Kidney (tissue), 14 donors: Measurements from ENCODE around the gene ZNF583. TPM values are rescaled to one million over a fixed set of nuclear protein-coding genes. Genes with fewer than 3 reads are reported as not detected.

Source experiments
- DNase-seq, 5 donors: peaks; one replicate each; pipeline ENCODE4 v3.0.0-alpha.2; 2013 to 2020
- FAIRE-seq: peaks from 2 replicates; lab custom pipeline; 2012; peaks lifted over from hg19 to GRCh38; lab: Jason Lieb, UNC
- H3K27ac ChIP-seq, 2 donors: one replicate each; pipeline ENCODE4 v1.7.0; 2013; ENCODE audit warnings: low read depth in 2 of 2, low read length in 2 of 2, inconsistent platforms in 1 of 2
- H3K27me3 ChIP-seq: one replicate; pipeline ENCODE4 v1.7.1; 2013; ENCODE audit warnings: low read length, inconsistent platforms; ENCODE audit not compliant: control insufficient read depth, insufficient read depth
- H3K36me3 ChIP-seq, 3 donors: one replicate each; pipeline versions ENCODE4 v1.7.0 to v1.7.1; 2013; ENCODE audit warnings: low read length in 3 of 3, control low read depth in 1 of 3, inconsistent platforms in 1 of 3; ENCODE audit not compliant: insufficient read depth in 3 of 3, control insufficient read depth in 2 of 3
- H3K4me1 ChIP-seq, 3 donors: one replicate each; pipeline versions ENCODE4 v1.7.0 to v1.7.1; 2013; ENCODE audit warnings: low read length in 3 of 3, inconsistent platforms in 1 of 3, low read depth in 1 of 3; ENCODE audit not compliant: control insufficient read depth in 2 of 3, insufficient read depth in 2 of 3
- H3K4me3 ChIP-seq, 3 donors: one replicate each; pipeline versions ENCODE4 v1.7.0 to v1.8.1; 2013; ENCODE audit warnings: low read length in 3 of 3, control low read depth in 1 of 3, inconsistent platforms in 1 of 3
- H3K9ac ChIP-seq, 3 donors: one replicate each; pipeline versions ENCODE4 v1.7.0 to v1.7.1; 2013; ENCODE audit warnings: low read length in 3 of 3, control low read depth in 1 of 3, inconsistent platforms in 1 of 3
- H3K9me3 ChIP-seq, 3 donors: one replicate each; pipeline versions ENCODE4 v1.7.0 to v1.7.1; 2013; ENCODE audit warnings: low read length in 3 of 3, control low read depth in 1 of 3, inconsistent platforms in 1 of 3; ENCODE audit not compliant: control insufficient read depth in 2 of 3, insufficient read depth in 1 of 3
- intact Hi-C: fragments of 100-400 bp; cut with DNase I; formaldehyde crosslinking; loops from one replicate; pipeline ENCODE4 v1.11.1; 2022
- polyA plus RNA-seq: library from polyadenylated mRNA; stranded (reverse); fragments of 350-450 nt; fragmentation: Illumina TruSeq; extraction: RNeasy Lipid Tissue Mini Kit (QIAGEN cat#74804); gene quantifications from one replicate; pipeline ENCODE4 v1.2.3, GENCODE V29; 2014; ENCODE audit warnings: low read depth, low replicate concordance; ENCODE audit not compliant: insufficient read depth
- total RNA-seq: library from RNA; stranded (reverse); fragmentation: NEBNext Ultra II Directional; extraction: Animal tissue kit (Norgen Biotek cat#: 25700); gene quantifications from one replicate; pipeline ENCODE4 v1.2.1, GENCODE V29; 2021
- TF ChIP-seq, protein P1 (sequence below): IDR thresholded peaks from 3 replicates; pipeline ENCODE4 v1.5.1; 2012; ENCODE audit warnings: mild to moderate bottlenecking, moderate library complexity, borderline replicate concordance; ENCODE audit not compliant: insufficient read depth; ENCODE audit errors: extremely low read depth
- donor health status: control.
- donor health status: control.
- donor health status: control.
- donor health status: control.
- donor health status: control.
- donor health status: DM: yes; HTN: yes; CAD: no.
- donor health status: Normal renal cell carcinoma (clear cell type).

ZNF583 gene
- total and polyA plus RNA-seq, 2 donors from 2014 or later = 2.5 to 7.2 TPM

DNA sequence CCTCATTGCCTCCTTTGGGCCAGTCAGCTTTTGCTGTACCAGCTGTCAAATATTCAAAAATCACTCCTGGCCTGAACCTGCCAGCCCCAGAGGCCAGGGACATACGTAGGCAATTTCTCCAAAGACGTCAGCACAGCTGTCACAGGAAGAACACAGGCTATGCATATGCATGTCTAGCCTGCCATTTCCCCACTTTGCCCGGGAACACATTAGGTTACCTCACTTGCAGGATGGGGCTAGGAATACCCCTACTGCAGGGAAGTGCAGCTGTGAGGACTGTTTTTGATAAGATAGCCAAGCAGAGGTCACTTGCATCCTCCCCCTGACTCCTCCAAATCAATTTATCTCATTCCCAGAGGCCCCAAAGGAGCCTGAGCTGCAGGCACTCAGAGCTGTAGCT lies 70.2 kb downstream of the ZNF583 start:
- FAIRE-seq = no peak

DNA sequence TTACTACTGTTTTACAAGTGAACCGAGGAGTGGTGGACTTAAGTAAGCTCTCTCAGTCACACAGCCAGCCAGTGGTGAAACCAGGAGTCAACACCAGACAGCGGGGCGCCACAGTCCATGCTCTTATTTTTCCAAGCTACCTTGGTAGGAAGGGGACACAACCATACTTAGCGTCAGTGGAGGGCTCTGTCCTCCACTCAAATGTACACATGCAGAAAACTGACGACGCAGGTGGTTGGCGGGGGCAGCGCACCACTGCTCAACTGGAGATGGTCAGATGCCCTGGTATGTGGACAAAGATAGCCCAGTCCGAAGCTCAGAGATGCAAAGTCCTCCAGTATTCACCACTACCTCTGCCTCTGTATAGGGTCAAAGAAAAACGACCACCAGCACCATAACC lies 72.0 kb downstream of the ZNF583 start:
- TF ChIP-seq, protein P1, sequence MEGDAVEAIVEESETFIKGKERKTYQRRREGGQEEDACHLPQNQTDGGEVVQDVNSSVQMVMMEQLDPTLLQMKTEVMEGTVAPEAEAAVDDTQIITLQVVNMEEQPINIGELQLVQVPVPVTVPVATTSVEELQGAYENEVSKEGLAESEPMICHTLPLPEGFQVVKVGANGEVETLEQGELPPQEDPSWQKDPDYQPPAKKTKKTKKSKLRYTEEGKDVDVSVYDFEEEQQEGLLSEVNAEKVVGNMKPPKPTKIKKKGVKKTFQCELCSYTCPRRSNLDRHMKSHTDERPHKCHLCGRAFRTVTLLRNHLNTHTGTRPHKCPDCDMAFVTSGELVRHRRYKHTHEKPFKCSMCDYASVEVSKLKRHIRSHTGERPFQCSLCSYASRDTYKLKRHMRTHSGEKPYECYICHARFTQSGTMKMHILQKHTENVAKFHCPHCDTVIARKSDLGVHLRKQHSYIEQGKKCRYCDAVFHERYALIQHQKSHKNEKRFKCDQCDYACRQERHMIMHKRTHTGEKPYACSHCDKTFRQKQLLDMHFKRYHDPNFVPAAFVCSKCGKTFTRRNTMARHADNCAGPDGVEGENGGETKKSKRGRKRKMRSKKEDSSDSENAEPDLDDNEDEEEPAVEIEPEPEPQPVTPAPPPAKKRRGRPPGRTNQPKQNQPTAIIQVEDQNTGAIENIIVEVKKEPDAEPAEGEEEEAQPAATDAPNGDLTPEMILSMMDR = no peak
- Histone ChIP-seq H3K27me3 (no peaks in the 10 kb centered on the region), H3K36me3 (peaks cover 0 to 10% (median 0%) of the 10 kb centered on the region in 3 donors), H3K4me1 (peaks cover 0 to 5% (median 0%) of the 10 kb centered on the region in 3 donors), H3K27ac (no peak overlapping the region), H3K4me3 (peak overlapping the region; percentile 70 to 94 (median 87)), H3K9ac (peak overlapping the region in 1 of 3 donors; percentile 28), H3K9me3 (peaks cover 0 to 5% (median 2%) of the 10 kb centered on the region in 3 donors)
- intact Hi-C loops = no loop called here
- FAIRE-seq = no peak
- peak in 2 of 5 donors; percentile 24 to 49 for DNase-seq

More for the DNA sequence above, 70.2 kb downstream of the ZNF583 start:
- Histone ChIP-seq H3K27me3 (no peaks in the 10 kb centered on the region), H3K9me3 (peaks cover 0 to 22% (median 2%) of the 10 kb centered on the region in 3 donors), H3K27ac (no peak overlapping the region), H3K4me3 (no peak overlapping the region), H3K36me3 (peaks cover 0 to 10% (median 2%) of the 10 kb centered on the region in 3 donors), H3K4me1 (peaks cover 0 to 5% (median 0%) of the 10 kb centered on the region in 3 donors), H3K9ac (no peak overlapping the region)
- TF ChIP-seq, protein P1 = no peak
- intact Hi-C loops = no loop called here
- no peak for DNase-seq

Other genes with a start within 250 kb of the ZNF583 start
- gene GALP, start 228.3 kb upstream of the ZNF583 start, total RNA-seq = not detected
- gene GALP, start 228.3 kb upstream of the ZNF583 start, polyA plus RNA-seq = not detected
- gene ZSCAN5B, start 206.5 kb upstream of the ZNF583 start, total RNA-seq = not detected
- not detected for gene ZSCAN5B, start 206.5 kb upstream of the ZNF583 start, polyA plus RNA-seq
- gene ZSCAN5C, start 202.1 kb upstream of the ZNF583 start, total RNA-seq = not detected
- gene ZSCAN5C, start 202.1 kb upstream of the ZNF583 start, polyA plus RNA-seq = not detected
- 0.54 TPM for gene EDDM13, start 131.6 kb upstream of the ZNF583 start, total RNA-seq
- gene EDDM13, start 131.6 kb upstream of the ZNF583 start, polyA plus RNA-seq = 1.6 TPM
- gene ZSCAN5A, start 89.5 kb upstream of the ZNF583 start, total RNA-seq = 18.1 TPM
- gene ZSCAN5A, start 89.5 kb upstream of the ZNF583 start, polyA plus RNA-seq = 11.9 TPM
- 5.0 TPM for gene ZNF582, start 10.8 kb upstream of the ZNF583 start, total RNA-seq
- 3.8 TPM for gene ZNF582, start 10.8 kb upstream of the ZNF583 start, polyA plus RNA-seq
- gene ZNF667, start 73.0 kb downstream of the ZNF583 start, total RNA-seq = 8.5 TPM
- gene ZNF667, start 73.0 kb downstream of the ZNF583 start, polyA plus RNA-seq = 2.9 TPM
- gene ZNF471, start 103.5 kb downstream of the ZNF583 start, total RNA-seq = 9.3 TPM
- gene ZNF471, start 103.5 kb downstream of the ZNF583 start, polyA plus RNA-seq = 2.6 TPM
- gene ZFP28, start 134.6 kb downstream of the ZNF583 start, total RNA-seq = 11.6 TPM
- 3.4 TPM for gene ZFP28, start 134.6 kb downstream of the ZNF583 start, polyA plus RNA-seq
- 6.6 TPM for gene ZNF470, start 163.1 kb downstream of the ZNF583 start, total RNA-seq
- 5.1 TPM for gene ZNF470, start 163.1 kb downstream of the ZNF583 start, polyA plus RNA-seq
- gene ZNF71, start 191.0 kb downstream of the ZNF583 start, total RNA-seq = 7.6 TPM
- 3.5 TPM for gene ZNF71, start 191.0 kb downstream of the ZNF583 start, polyA plus RNA-seq
- gene SMIM17, start 238.8 kb downstream of the ZNF583 start, total RNA-seq = 0.47 TPM
- gene SMIM17, start 238.8 kb downstream of the ZNF583 start, polyA plus RNA-seq = not detected